Inflammatory macrophage treated with lipopolysaccharide for 1 hour (primary cell): ENCODE data around the gene CTDP1.
"Not testable (repeated sequence)": the region's sequence is repeated elsewhere in the genome, so short reads cannot be mapped to it uniquely, and the experiment has no call there.

ENCODE experiments used
- DNase-seq, 2 donors: peaks; one replicate each; pipeline ENCODE4 v3.0.0-alpha.2; 2020 to 2022

Gene CTDP1

GRCh38 chr18:79748321-79749180 lies 68.9 kb downstream of the CTDP1 start:
- no peak for DNase-seq

GRCh38 chr18:79749251-79750191 lies 69.9 kb downstream of the CTDP1 start:
- DNase-seq: no peak

- no peak for DNase-seq
Observed at GRCh38 chr18:79750980-79751571, 71.5 kb downstream of the CTDP1 start.

- not testable (repeated sequence) for DNase-seq
Observed at GRCh38 chr18:79751918-79752578, 72.4 kb downstream of the CTDP1 start.

GRCh38 chr18:79752946-79753345 lies 73.3 kb downstream of the CTDP1 start:
- DNase-seq: not testable (repeated sequence)

GRCh38 chr18:79753391-79753851 lies 73.8 kb downstream of the CTDP1 start:
- no peak for DNase-seq

GRCh38 chr18:79754022-79754761 lies 74.6 kb downstream of the CTDP1 start:
- no peak for DNase-seq

- no peak for DNase-seq
Observed at GRCh38 chr18:79754831-79755351, 75.3 kb downstream of the CTDP1 start.

- no peak for DNase-seq
Observed at GRCh38 chr18:79755496-79756142, 76.0 kb downstream of the CTDP1 start.

- no peak for DNase-seq
Observed at GRCh38 chr18:79756143-79756500, 76.5 kb downstream of the CTDP1 start.

- DNase-seq: no peak
Observed at GRCh38 chr18:79756826-79757225, 77.2 kb downstream of the CTDP1 start.

- DNase-seq: no peak
Observed at GRCh38 chr18:79760348-79760747, 80.7 kb downstream of the CTDP1 start.

GRCh38 chr18:79760881-79761280 lies 81.3 kb downstream of the CTDP1 start:
- DNase-seq: no peak

GRCh38 chr18:79763407-79763806 lies 83.8 kb downstream of the CTDP1 start:
- DNase-seq: no peak

GRCh38 chr18:79764131-79764530 lies 84.5 kb downstream of the CTDP1 start:
- no peak for DNase-seq

- no peak for DNase-seq
Observed at GRCh38 chr18:79765491-79766245, 86.1 kb downstream of the CTDP1 start.

GRCh38 chr18:79766308-79766707 lies 86.7 kb downstream of the CTDP1 start:
- no peak for DNase-seq

GRCh38 chr18:79768745-79769144 lies 89.1 kb downstream of the CTDP1 start:
- DNase-seq: no peak

- DNase-seq: no peak
Observed at GRCh38 chr18:79769698-79770500, 90.3 kb downstream of the CTDP1 start.

GRCh38 chr18:79770501-79770815 lies 90.9 kb downstream of the CTDP1 start:
- DNase-seq: no peak
